Glutamatergic neuron (in vitro differentiated cells): Measurements from ENCODE around the gene RGP1. TPM values are rescaled to one million over a fixed set of nuclear protein-coding genes. Genes with fewer than 3 reads are reported as not detected.

Source experiments
- DNase-seq: peaks from one replicate; pipeline ENCODE4 v3.0.0; 2022
- H3K27ac Mint-ChIP-seq: one replicate; pipeline ENCODE4 v1.8.0; 2020; ENCODE audit warnings: mild to moderate bottlenecking, mixed read lengths, inconsistent platforms; ENCODE audit not compliant: unreplicated experiment
- H3K27me3 Mint-ChIP-seq: one replicate; pipeline ENCODE4 v1.8.0; 2020; ENCODE audit warnings: mild to moderate bottlenecking, moderate library complexity, mixed read lengths, inconsistent platforms; ENCODE audit not compliant: unreplicated experiment
- H3K36me3 Mint-ChIP-seq: one replicate; pipeline ENCODE4 v1.8.0; 2020; ENCODE audit warnings: mild to moderate bottlenecking, mixed read lengths, inconsistent platforms; ENCODE audit not compliant: unreplicated experiment
- H3K4me1 Mint-ChIP-seq: one replicate; pipeline ENCODE4 v1.8.0; 2020; ENCODE audit warnings: mild to moderate bottlenecking, low read depth, mixed read lengths, inconsistent platforms; ENCODE audit not compliant: unreplicated experiment
- H3K4me3 Mint-ChIP-seq: one replicate; pipeline ENCODE4 v1.8.0; 2020; ENCODE audit warnings: mild to moderate bottlenecking, mixed read lengths, inconsistent platforms; ENCODE audit not compliant: unreplicated experiment
- H3K9me3 Mint-ChIP-seq: one replicate; pipeline ENCODE4 v1.8.0; 2020; ENCODE audit warnings: mild to moderate bottlenecking, moderate library complexity, mixed read lengths, inconsistent platforms; ENCODE audit not compliant: unreplicated experiment
- CTCF ChIP-seq: fragments of 200-600 bp; sonication (generic); IDR thresholded peaks from one replicate; pipeline ENCODE4 v1.5.0; 2021; ENCODE audit not compliant: partially characterized antibody, unreplicated experiment
- total RNA-seq: library from RNA; stranded (reverse); fragmentation: NEBNext Ultra II Directional; extraction: Animal tissue kit (Norgen Biotek cat#: 25700); gene quantifications from one replicate; pipeline ENCODE4 v1.2.1, GENCODE V29; 2021; ENCODE audit not compliant: unreplicated experiment

Gene RGP1
- total RNA-seq, 1 donor from 2014 or later, result 44.0 TPM

DNA sequence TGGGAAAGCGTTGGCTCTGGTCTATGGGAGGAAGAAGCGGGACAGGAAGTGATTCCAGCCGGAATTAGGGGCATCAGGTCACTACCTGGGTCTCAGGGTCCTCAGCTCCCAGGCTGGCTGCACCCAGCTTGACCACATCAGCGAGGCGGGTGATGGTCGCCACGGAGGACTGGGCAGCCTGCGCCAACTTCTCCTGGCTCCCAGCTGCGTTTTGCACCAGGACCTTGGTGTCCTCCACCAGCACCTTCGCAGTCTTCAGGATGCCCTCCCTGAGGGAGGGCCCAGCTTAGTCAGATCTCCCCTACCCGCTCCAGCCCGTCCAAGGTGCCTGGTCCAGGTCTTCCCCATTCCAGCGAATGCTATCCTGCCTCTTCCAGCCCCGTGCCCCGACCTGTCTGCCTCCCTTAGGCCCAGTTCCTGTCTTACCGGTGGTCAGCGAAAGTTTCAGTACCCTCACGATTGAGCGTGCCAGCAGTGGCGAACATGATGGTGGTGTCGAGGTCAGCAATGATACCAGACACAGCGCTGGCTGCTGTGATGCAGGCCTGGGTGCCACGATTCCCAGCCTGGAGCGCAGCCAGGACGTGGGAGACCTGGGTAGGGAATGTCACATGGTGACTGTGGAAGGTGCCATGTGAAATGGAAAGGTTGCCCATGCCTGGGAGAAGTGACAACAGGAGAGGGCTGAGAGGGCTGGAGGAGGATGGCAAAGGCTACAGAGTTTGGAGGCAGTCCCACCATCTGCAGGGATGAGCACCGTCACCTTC, 45.0 kb upstream of the RGP1 start:
- Mint-ChIP-seq H3K9me3 (no peaks in the 10 kb centered on the region), H3K36me3 (peaks cover 12% of the 10 kb centered on the region), H3K27ac (no peak overlapping the region), H3K4me3 (no peak overlapping the region), H3K27me3 (peaks cover under 1% of the 10 kb centered on the region), H3K4me1 (no peaks in the 10 kb centered on the region)
- no peak for TF ChIP-seq CTCF
- DNase-seq, result no peak

DNA sequence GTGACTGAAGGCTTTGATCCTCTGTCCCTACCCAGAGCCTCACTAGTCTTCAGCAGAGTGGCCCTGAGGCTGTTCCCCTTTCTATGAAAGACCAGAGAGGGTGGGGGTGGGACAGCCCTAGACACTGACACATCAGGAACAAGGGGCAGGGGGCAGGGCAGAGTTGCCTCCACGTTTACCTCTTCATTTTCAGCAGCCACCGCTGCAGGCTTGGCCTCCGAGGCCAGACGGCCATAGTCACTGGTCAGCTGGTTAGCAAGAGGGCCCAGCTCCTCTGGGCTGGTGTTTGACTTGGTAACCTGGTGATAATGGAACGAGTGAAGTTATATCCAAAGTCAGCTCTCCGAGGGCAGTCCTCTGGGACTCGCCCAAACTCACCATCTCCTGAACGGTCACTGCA, 43.7 kb upstream of the RGP1 start:
- Mint-ChIP-seq H3K36me3 (peaks cover 12% of the 10 kb centered on the region), H3K4me3 (no peak overlapping the region), H3K4me1 (no peaks in the 10 kb centered on the region), H3K9me3 (no peaks in the 10 kb centered on the region), H3K27me3 (peaks cover 2% of the 10 kb centered on the region), H3K27ac (no peak overlapping the region)
- no peak for TF ChIP-seq CTCF
- no peak for DNase-seq

GRCh38 chr9:35705836-35706430, 43.2 kb upstream of the RGP1 start:
- no peak overlapping the region for H3K27ac Mint-ChIP-seq
- H3K27me3 Mint-ChIP-seq, result peaks cover 2% of the 10 kb centered on the region
- peaks cover 12% of the 10 kb centered on the region for H3K36me3 Mint-ChIP-seq
- no peak for TF ChIP-seq CTCF
- H3K4me1 Mint-ChIP-seq, result no peaks in the 10 kb centered on the region
- no peak overlapping the region for H3K4me3 Mint-ChIP-seq
- DNase-seq, result no peak
- H3K9me3 Mint-ChIP-seq, result no peaks in the 10 kb centered on the region

GRCh38 chr9:35706951-35707350, 42.1 kb upstream of the RGP1 start:
- Mint-ChIP-seq H3K9me3 (no peaks in the 10 kb centered on the region), H3K27me3 (peaks cover 2% of the 10 kb centered on the region), H3K4me3 (no peak overlapping the region), H3K27ac (no peak overlapping the region), H3K4me1 (no peaks in the 10 kb centered on the region), H3K36me3 (peaks cover 12% of the 10 kb centered on the region)
- DNase-seq, result no peak
- TF ChIP-seq CTCF, result no peak

- peaks cover 12% of the 10 kb centered on the region for H3K36me3 Mint-ChIP-seq
- DNase-seq, result no peak
These were observed 40.9 kb upstream of the RGP1 start for GRCh38 chr9:35708146-35708545.

More at GRCh38 chr9:35708146-35708545, 40.9 kb upstream of the RGP1 start:
- H3K4me3 Mint-ChIP-seq, result no peak overlapping the region
- no peak for TF ChIP-seq CTCF
- no peaks in the 10 kb centered on the region for H3K9me3 Mint-ChIP-seq
- H3K27me3 Mint-ChIP-seq, result peaks cover 2% of the 10 kb centered on the region
- H3K27ac Mint-ChIP-seq, result no peak overlapping the region
- no peaks in the 10 kb centered on the region for H3K4me1 Mint-ChIP-seq
